ENCODE measurements around the gene PGS1. TPM values are rescaled to one million over a fixed set of nuclear protein-coding genes. Genes with fewer than 3 reads are reported as not detected.

PGS1 gene
- total and polyA plus RNA-seq, 2 donors (not counting 1 experiment from before 2014, with no cell fraction given), result 22.4 to 34.5 TPM

GRCh38 chr17:78435330-78436005 lies 57.0 kb downstream of the PGS1 start:
- H3K4me1 ChIP-seq (ENCODE audit: control insufficient read depth, extremely low read depth, insufficient read depth, low read length), result no peaks in the 10 kb centered on the region
- H3K9ac ChIP-seq (ENCODE audit: insufficient read depth, low read length), result no peak overlapping the region
- no peaks in the 10 kb centered on the region for H3K79me2 ChIP-seq (ENCODE audit: control insufficient read depth, insufficient read depth, low read length)
- H3K36me3 ChIP-seq (ENCODE audit: control insufficient read depth, insufficient read depth, low read length), result no peaks in the 10 kb centered on the region
- H4K20me1 ChIP-seq (ENCODE audit: control insufficient read depth, extremely low read depth, insufficient read depth, low read length), result no peaks in the 10 kb centered on the region
- H3K27me3 ChIP-seq (ENCODE audit: control insufficient read depth, insufficient read depth, low read length), result no peaks in the 10 kb centered on the region
- TF ChIP-seq EZH2 (IDR thresholded peaks at IDR 0.05; ENCODE audit: low read length, missing control alignments) (no peak), CTCF (conservative IDR thresholded peaks at IDR 0.05 in 1 of 2, IDR thresholded peaks at IDR 0.05 in 1 of 2; ENCODE audit: low read depth in 1 of 2, low read length in 2 of 2) (no peak)
- H3K9me3 ChIP-seq (ENCODE audit: control insufficient read depth, insufficient read depth, low read depth, low read length), result no peaks in the 10 kb centered on the region
- no peak for DNase-seq (ENCODE audit: low read depth in 2 of 2)
- no peak overlapping the region for H3K27ac ChIP-seq (ENCODE audit: insufficient read depth, low read length)
- H3K4me2 ChIP-seq (ENCODE audit: extremely low read depth, insufficient read depth, low read length), result no peak overlapping the region
- no peak overlapping the region for H3K4me3 ChIP-seq (replicated peaks in 1 of 4; ENCODE audit: control extremely low read depth in 1 of 4, insufficient read depth in 1 of 4, low read depth in 3 of 4, low read length in 4 of 4)
- no peak overlapping the region for H2AFZ ChIP-seq (ENCODE audit: low read length)

- Histone ChIP-seq H3K36me3 (ENCODE audit: control insufficient read depth, insufficient read depth, low read length) (no peaks in the 10 kb centered on the region), H3K9me3 (ENCODE audit: control insufficient read depth, insufficient read depth, low read depth, low read length) (no peaks in the 10 kb centered on the region), H3K27me3 (ENCODE audit: control insufficient read depth, insufficient read depth, low read length) (no peaks in the 10 kb centered on the region), H2AFZ (ENCODE audit: low read length) (no peak overlapping the region), H3K79me2 (ENCODE audit: control insufficient read depth, insufficient read depth, low read length) (no peaks in the 10 kb centered on the region), H4K20me1 (ENCODE audit: control insufficient read depth, extremely low read depth, insufficient read depth, low read length) (no peaks in the 10 kb centered on the region), H3K4me1 (ENCODE audit: control insufficient read depth, extremely low read depth, insufficient read depth, low read length) (no peaks in the 10 kb centered on the region), H3K27ac (ENCODE audit: insufficient read depth, low read length) (no peak overlapping the region), H3K4me3 (replicated peaks in 1 of 4; ENCODE audit: control extremely low read depth in 1 of 4, insufficient read depth in 1 of 4, low read depth in 3 of 4, low read length in 4 of 4) (no peak overlapping the region), H3K9ac (ENCODE audit: insufficient read depth, low read length) (no peak overlapping the region), H3K4me2 (ENCODE audit: extremely low read depth, insufficient read depth, low read length) (no peak overlapping the region)
- TF ChIP-seq EZH2 (IDR thresholded peaks at IDR 0.05; ENCODE audit: low read length, missing control alignments) (no peak), CTCF (conservative IDR thresholded peaks at IDR 0.05 in 1 of 2, IDR thresholded peaks at IDR 0.05 in 1 of 2; ENCODE audit: low read depth in 1 of 2, low read length in 2 of 2) (no peak)
- DNase-seq (ENCODE audit: low read depth in 2 of 2), result no peak
Measured at GRCh38 chr17:78437508-78438169, 59.2 kb downstream of the PGS1 start.

GRCh38 chr17:78438271-78438691 lies 59.8 kb downstream of the PGS1 start:
- Histone ChIP-seq H2AFZ (ENCODE audit: low read length) (no peak overlapping the region), H3K9me3 (ENCODE audit: control insufficient read depth, insufficient read depth, low read depth, low read length) (no peaks in the 10 kb centered on the region), H3K4me1 (ENCODE audit: control insufficient read depth, extremely low read depth, insufficient read depth, low read length) (no peaks in the 10 kb centered on the region), H3K4me3 (replicated peaks in 1 of 4; ENCODE audit: control extremely low read depth in 1 of 4, insufficient read depth in 1 of 4, low read depth in 3 of 4, low read length in 4 of 4) (no peak overlapping the region), H3K9ac (ENCODE audit: insufficient read depth, low read length) (no peak overlapping the region), H3K27ac (ENCODE audit: insufficient read depth, low read length) (no peak overlapping the region), H3K27me3 (ENCODE audit: control insufficient read depth, insufficient read depth, low read length) (no peaks in the 10 kb centered on the region), H4K20me1 (ENCODE audit: control insufficient read depth, extremely low read depth, insufficient read depth, low read length) (no peaks in the 10 kb centered on the region), H3K36me3 (ENCODE audit: control insufficient read depth, insufficient read depth, low read length) (no peaks in the 10 kb centered on the region), H3K4me2 (ENCODE audit: extremely low read depth, insufficient read depth, low read length) (no peak overlapping the region), H3K79me2 (ENCODE audit: control insufficient read depth, insufficient read depth, low read length) (no peaks in the 10 kb centered on the region)
- TF ChIP-seq CTCF (conservative IDR thresholded peaks at IDR 0.05 in 1 of 2, IDR thresholded peaks at IDR 0.05 in 1 of 2; ENCODE audit: low read depth in 1 of 2, low read length in 2 of 2) (no peak), EZH2 (IDR thresholded peaks at IDR 0.05; ENCODE audit: low read length, missing control alignments) (no peak)
- DNase-seq (ENCODE audit: low read depth in 2 of 2), result no peak
